Kidney capillary endothelial cell (primary cell): Measurements from ENCODE around the gene TNFAIP1.
A peak's percentile ranks its signal among the peaks of the same experiment; 100 is the strongest.

ENCODE experiments used
- DNase-seq: peaks from one replicate; pipeline ENCODE4 v3.0.0-alpha.2; 2018; ENCODE audit warnings: low spot score

TNFAIP1 gene

GRCh38 chr17:28345419-28346198, 10.0 kb downstream of the TNFAIP1 start:
- no peak for DNase-seq

- no peak for DNase-seq
Measured at GRCh38 chr17:28346199-28346580, 10.6 kb downstream of the TNFAIP1 start.

- no peak for DNase-seq
Measured at GRCh38 chr17:28346746-28347246, 11.2 kb downstream of the TNFAIP1 start.

- peak; percentile 68 for DNase-seq
Measured at GRCh38 chr17:28347261-28347891, 11.8 kb downstream of the TNFAIP1 start.

GRCh38 chr17:28348979-28349378, 13.4 kb downstream of the TNFAIP1 start:
- no peak for DNase-seq

- DNase-seq, result no peak
Measured at GRCh38 chr17:28350271-28350670, 14.7 kb downstream of the TNFAIP1 start.

GRCh38 chr17:28357061-28357900, 21.7 kb downstream of the TNFAIP1 start, which contains the start of gene POLDIP2:
Gene POLDIP2 (minus strand): TSS chr17:28357527. CDS start chr17:28357448, 79 bp downstream.
- DNase-seq, result peak; percentile 87

- DNase-seq, result no peak
Measured at GRCh38 chr17:28357901-28358197, 22.3 kb downstream of the TNFAIP1 start.

GRCh38 chr17:28363186-28363585, 27.6 kb downstream of the TNFAIP1 start:
- DNase-seq, result no peak

- no peak for DNase-seq
Measured at GRCh38 chr17:28363776-28364650, 28.5 kb downstream of the TNFAIP1 start.

- DNase-seq, result no peak
Measured at GRCh38 chr17:28364665-28365363, 29.3 kb downstream of the TNFAIP1 start, which contains the start of gene SEBOX. Gene SEBOX (minus strand): TSS chr17:28365199. CDS start chr17:28365151, 48 bp downstream.

GRCh38 chr17:28365487-28365886, 29.9 kb downstream of the TNFAIP1 start:
- no peak for DNase-seq

GRCh38 chr17:28366605-28367004, 31.0 kb downstream of the TNFAIP1 start:
- no peak for DNase-seq

GRCh38 chr17:28367641-28368305, 32.2 kb downstream of the TNFAIP1 start:
- DNase-seq, result no peak

GRCh38 chr17:28368306-28368831, 32.8 kb downstream of the TNFAIP1 start:
- no peak for DNase-seq

- DNase-seq, result no peak
Measured at GRCh38 chr17:28368915-28369683, 33.5 kb downstream of the TNFAIP1 start.

GRCh38 chr17:28369684-28370034, 34.1 kb downstream of the TNFAIP1 start:
- no peak for DNase-seq

GRCh38 chr17:28370035-28370743, 34.6 kb downstream of the TNFAIP1 start, which contains the start of gene VTN:
Gene VTN (minus strand): TSS chr17:28370307. CDS start chr17:28370203, 104 bp downstream.
- DNase-seq, result no peak

- DNase-seq, result no peak
Measured at GRCh38 chr17:28370744-28371103, 35.2 kb downstream of the TNFAIP1 start.
